Bronchial epithelial cell (primary cell): Measurements from ENCODE around the gene THRB. TPM values are rescaled to one million over a fixed set of nuclear protein-coding genes. Genes with fewer than 3 reads are reported as not detected.
A peak's percentile ranks its signal among the peaks of the same experiment; 100 is the strongest.

ENCODE experiments used
- DNase-seq: peaks from one replicate; pipeline ENCODE4 v3.0.0-alpha.2; 2010; ENCODE audit warnings: low read depth
- FAIRE-seq: peaks from 2 replicates; lab custom pipeline; 2011; peaks lifted over from hg19 to GRCh38; lab: Jason Lieb, UNC
- H3K27me3 ChIP-seq: 2 replicates; pipeline ENCODE4 v1.5.1; 2011; ENCODE audit warnings: low read length; ENCODE audit not compliant: control insufficient read depth, insufficient read depth
- H3K36me3 ChIP-seq: 2 replicates; pipeline ENCODE4 v1.5.1; 2011; ENCODE audit warnings: low read length; ENCODE audit not compliant: control insufficient read depth, insufficient read depth
- H3K4me3 ChIP-seq: 2 replicates; pipeline ENCODE4 v1.5.1; 2011; ENCODE audit warnings: mild to moderate bottlenecking, low read depth, low read length, control low read depth
- total RNA-seq: library from RNA; depleted of rRNA; stranded (reverse); fragments of >200 nt; gene quantifications from 2 replicates; pipeline ENCODE4 v1.2.1, GENCODE V29; 2014
- TF ChIP-seq, protein P1 (sequence below): IDR thresholded peaks from 2 replicates; pipeline ENCODE4 v1.5.1; 2011; ENCODE audit warnings: mild to moderate bottlenecking, moderate library complexity, low read length, control low read depth, inconsistent platforms; ENCODE audit not compliant: insufficient read depth, severe bottlenecking

The THRB gene
- total RNA-seq, 1 donor from 2014 or later, result 7.6 TPM

DNA sequence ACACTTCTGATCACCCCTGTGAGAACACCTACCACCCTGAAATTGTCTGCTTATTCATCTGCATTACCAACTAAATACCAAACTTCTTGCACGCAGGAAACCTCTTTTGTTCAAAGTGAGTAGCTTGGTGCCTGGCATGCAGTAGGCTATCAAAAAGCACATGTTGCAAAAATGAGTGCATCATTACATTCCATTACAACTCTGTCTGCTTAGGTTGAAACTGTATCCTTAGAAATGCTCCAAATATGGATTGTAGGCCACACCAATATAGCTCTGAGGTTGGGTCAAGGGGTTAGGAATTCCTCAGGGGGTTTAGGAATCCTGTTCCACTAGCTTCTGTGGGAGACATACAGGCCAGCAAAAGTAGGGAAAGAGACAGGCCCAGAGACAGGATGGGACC lies 107.2 kb downstream of the THRB start:
- DNase-seq (peak; percentile 83), FAIRE-seq (no peak)
- TF ChIP-seq, protein P1, sequence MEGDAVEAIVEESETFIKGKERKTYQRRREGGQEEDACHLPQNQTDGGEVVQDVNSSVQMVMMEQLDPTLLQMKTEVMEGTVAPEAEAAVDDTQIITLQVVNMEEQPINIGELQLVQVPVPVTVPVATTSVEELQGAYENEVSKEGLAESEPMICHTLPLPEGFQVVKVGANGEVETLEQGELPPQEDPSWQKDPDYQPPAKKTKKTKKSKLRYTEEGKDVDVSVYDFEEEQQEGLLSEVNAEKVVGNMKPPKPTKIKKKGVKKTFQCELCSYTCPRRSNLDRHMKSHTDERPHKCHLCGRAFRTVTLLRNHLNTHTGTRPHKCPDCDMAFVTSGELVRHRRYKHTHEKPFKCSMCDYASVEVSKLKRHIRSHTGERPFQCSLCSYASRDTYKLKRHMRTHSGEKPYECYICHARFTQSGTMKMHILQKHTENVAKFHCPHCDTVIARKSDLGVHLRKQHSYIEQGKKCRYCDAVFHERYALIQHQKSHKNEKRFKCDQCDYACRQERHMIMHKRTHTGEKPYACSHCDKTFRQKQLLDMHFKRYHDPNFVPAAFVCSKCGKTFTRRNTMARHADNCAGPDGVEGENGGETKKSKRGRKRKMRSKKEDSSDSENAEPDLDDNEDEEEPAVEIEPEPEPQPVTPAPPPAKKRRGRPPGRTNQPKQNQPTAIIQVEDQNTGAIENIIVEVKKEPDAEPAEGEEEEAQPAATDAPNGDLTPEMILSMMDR, result no peak
- H3K36me3 ChIP-seq, result no peaks in the 10 kb centered on the region
- H3K27me3 ChIP-seq, result no peaks in the 10 kb centered on the region
- H3K4me3 ChIP-seq, result no peak overlapping the region

DNA sequence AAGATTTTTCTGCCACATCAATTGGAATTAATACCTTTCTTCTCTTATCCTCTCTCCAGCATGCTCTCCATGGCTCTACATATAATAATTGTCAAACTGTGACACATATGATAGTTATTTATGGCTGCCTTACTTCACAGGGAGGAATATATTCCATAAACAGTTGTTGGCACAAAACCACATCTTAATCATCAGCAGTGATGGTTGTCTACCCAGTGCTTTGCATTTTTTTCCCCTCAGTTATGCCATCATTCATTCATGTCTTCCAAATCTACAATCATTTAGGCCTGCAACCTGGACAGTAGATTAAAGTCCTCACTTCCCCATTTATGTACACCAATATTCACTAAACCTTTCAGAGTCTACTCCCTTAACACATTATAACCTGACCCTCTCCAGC lies 107.7 kb downstream of the THRB start:
- Histone ChIP-seq H3K4me3 (no peak overlapping the region), H3K27me3 (no peaks in the 10 kb centered on the region), H3K36me3 (no peaks in the 10 kb centered on the region)
- TF ChIP-seq, protein P1, result no peak
- FAIRE-seq (no peak), DNase-seq (peak; percentile 91)

DNA sequence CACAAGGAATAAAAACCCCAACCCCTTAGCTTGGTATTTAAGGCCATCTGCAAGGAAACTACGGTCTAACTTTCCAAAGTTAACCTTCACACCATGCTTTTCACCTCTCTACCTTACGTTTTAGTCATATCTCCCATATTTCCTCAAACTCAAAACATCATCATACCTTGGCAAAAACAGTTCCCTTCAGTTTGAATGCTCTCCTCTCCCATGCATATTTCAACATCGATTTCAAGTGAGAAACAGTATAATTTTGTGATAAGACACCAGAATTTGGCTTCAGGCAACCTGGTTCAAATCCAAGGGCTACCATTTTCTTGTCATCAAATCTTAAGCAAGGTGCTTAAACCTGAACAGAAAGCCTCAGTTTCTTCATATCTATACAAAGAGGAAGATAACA lies 108.2 kb downstream of the THRB start:
- H3K36me3 ChIP-seq, result no peaks in the 10 kb centered on the region
- FAIRE-seq (no peak), DNase-seq (no peak)
- H3K4me3 ChIP-seq, result no peak overlapping the region
- TF ChIP-seq, protein P1, result no peak
- no peaks in the 10 kb centered on the region for H3K27me3 ChIP-seq

DNA sequence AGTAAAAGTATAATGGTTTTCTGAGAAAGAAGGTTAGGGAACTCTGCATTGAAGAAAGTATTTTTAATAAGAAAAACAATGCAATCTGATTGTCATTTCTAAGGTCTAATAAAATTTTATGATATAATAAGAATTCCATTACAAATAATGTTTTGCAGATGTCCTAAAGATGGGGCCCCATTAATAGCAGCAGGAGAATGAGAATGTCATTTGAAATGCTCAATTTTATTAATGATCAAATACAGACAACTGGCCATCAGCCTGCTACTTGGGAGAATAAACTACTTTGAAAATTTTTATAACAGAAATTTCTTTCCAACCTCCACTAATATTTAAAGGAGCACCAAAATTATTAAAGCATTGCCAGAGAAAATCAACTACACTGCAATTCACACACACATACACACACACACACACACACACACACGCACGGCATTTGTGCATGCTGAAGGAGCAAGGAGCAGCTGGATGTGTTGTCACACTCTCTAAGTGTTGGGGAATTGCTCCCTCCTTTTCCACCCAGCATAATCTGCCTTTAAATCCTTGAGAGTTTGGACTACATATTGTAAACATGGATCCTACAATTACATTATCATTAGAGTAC lies 109.5 kb downstream of the THRB start:
- Histone ChIP-seq H3K27me3 (no peaks in the 10 kb centered on the region), H3K4me3 (no peak overlapping the region), H3K36me3 (no peaks in the 10 kb centered on the region)
- FAIRE-seq (no peak), DNase-seq (no peak)
- TF ChIP-seq, protein P1, result no peak

DNA sequence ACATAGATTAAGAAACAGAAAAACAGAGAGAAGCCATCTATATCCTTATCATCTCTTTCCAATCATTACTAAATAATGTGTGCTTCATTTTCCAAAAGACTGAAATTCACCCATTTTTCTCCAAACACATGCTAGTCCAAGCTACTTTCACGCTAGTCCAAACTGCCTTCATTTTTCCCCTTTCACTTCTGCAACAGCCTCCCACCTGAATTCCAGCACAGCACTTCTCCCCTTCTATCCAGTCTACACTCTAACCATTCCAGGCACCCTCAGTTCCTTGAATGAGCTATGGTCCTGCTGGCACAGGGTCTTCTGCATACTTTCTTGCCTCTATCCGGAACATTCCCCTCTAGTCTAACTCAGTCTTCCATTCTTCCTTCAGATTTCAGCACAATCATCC lies 112.0 kb downstream of the THRB start:
- DNase-seq, result no peak
- Histone ChIP-seq H3K36me3 (no peaks in the 10 kb centered on the region), H3K4me3 (no peak overlapping the region), H3K27me3 (no peaks in the 10 kb centered on the region)
- TF ChIP-seq, protein P1, result no peak
- no peak for FAIRE-seq

DNA sequence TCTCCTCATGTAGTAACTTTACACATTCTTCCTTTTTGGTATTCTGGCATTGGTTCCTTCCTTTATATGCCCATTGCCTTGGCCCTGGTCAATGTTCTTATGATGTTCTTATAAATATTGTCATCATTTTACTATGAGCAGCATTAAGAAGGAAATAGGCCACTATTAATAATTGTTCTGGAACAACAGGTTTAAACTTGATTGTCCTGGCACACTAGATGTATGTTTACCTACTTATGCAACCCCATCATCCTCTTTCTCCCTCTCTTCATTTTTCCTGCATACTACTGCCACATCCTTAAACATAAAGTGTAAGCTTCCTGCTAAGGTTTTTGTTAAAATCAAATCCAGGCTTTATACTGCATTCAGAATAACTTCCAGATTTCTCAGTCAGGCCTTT lies 114.7 kb downstream of the THRB start:
- FAIRE-seq, result no peak

More for the DNA sequence above, 114.7 kb downstream of the THRB start:
- peak; percentile 84 for DNase-seq
- Histone ChIP-seq H3K4me3 (no peak overlapping the region), H3K27me3 (no peaks in the 10 kb centered on the region), H3K36me3 (no peaks in the 10 kb centered on the region)
- TF ChIP-seq, protein P1, result no peak
